Fibroblast of skin of scalp (primary cell): ENCODE results near the gene RAB1A.
"Not testable (repeated sequence)": the region's sequence is repeated elsewhere in the genome, so short reads cannot be mapped to it uniquely, and the experiment has no call there.

Experiments used
- DNase-seq: peaks from one replicate; pipeline ENCODE4 v3.0.0-alpha.2; 2013

The RAB1A gene

GRCh38 chr2:65134158-65134557 lies 4.3 kb upstream of the RAB1A start:
- DNase-seq: no peak

- no peak for DNase-seq
These were observed 3.7 kb upstream of the RAB1A start for GRCh38 chr2:65133626-65134025.

GRCh38 chr2:65132930-65133329 lies 3.0 kb upstream of the RAB1A start:
- DNase-seq: not testable (repeated sequence)

- DNase-seq: no peak
These were observed 814 bp upstream of the RAB1A start for GRCh38 chr2:65130664-65131175.

GRCh38 chr2:65129286-65129825 lies 550 bp downstream of the RAB1A start:
- no peak for DNase-seq

GRCh38 chr2:65128297-65129190 lies 1.4 kb downstream of the RAB1A start:
- peak; percentile 20 for DNase-seq

- not testable (repeated sequence) for DNase-seq
These were observed 4.4 kb downstream of the RAB1A start for GRCh38 chr2:65125457-65125856.

GRCh38 chr2:65122313-65122712 lies 7.6 kb downstream of the RAB1A start:
- no peak for DNase-seq

GRCh38 chr2:65120990-65121693 lies 8.8 kb downstream of the RAB1A start:
- no peak for DNase-seq

GRCh38 chr2:65116645-65117044 lies 13.3 kb downstream of the RAB1A start:
- no peak for DNase-seq

GRCh38 chr2:65114921-65115320 lies 15.0 kb downstream of the RAB1A start:
- no peak for DNase-seq

GRCh38 chr2:65113816-65114215 lies 16.1 kb downstream of the RAB1A start:
- no peak for DNase-seq

- no peak for DNase-seq
These were observed 16.7 kb downstream of the RAB1A start for GRCh38 chr2:65113229-65113628.

GRCh38 chr2:65112633-65113032 lies 17.3 kb downstream of the RAB1A start:
- DNase-seq: no peak

- DNase-seq: no peak
These were observed 21.1 kb downstream of the RAB1A start for GRCh38 chr2:65108780-65109179.

GRCh38 chr2:65107530-65107929 lies 22.4 kb downstream of the RAB1A start:
- no peak for DNase-seq

- DNase-seq: peak; percentile 78
These were observed 26.7 kb downstream of the RAB1A start for GRCh38 chr2:65103013-65103715.

GRCh38 chr2:65101071-65101470 lies 28.8 kb downstream of the RAB1A start:
- no peak for DNase-seq

GRCh38 chr2:65098741-65099140 lies 31.2 kb downstream of the RAB1A start:
- no peak for DNase-seq

GRCh38 chr2:65097844-65098243 lies 32.1 kb downstream of the RAB1A start:
- no peak for DNase-seq

GRCh38 chr2:65096948-65097347 lies 33.0 kb downstream of the RAB1A start:
- DNase-seq: no peak

- no peak for DNase-seq
These were observed 36.7 kb downstream of the RAB1A start for GRCh38 chr2:65093211-65093610.

GRCh38 chr2:65092791-65093190 lies 37.1 kb downstream of the RAB1A start:
- no peak for DNase-seq
